DND-41 (cell line): ENCODE measurements around the gene MAP7.
"Not testable (repeated sequence)": the region's sequence is repeated elsewhere in the genome, so short reads cannot be mapped to it uniquely, and the experiment has no call there.

Experiments used
- ATAC-seq: fragments of 200-7000 bp; cut with Tn5 transposase; 3 replicates; pipeline ENCODE4 v1.9.1; 2021; ENCODE audit warnings: low read depth; ENCODE audit not compliant: insufficient read depth
- DNase-seq: peaks from one replicate; pipeline ENCODE4 v3.0.0-alpha.2; 2020
- H2AFZ ChIP-seq: 2 replicates; pipeline ENCODE4 v1.6.0; 2012; ENCODE audit warnings: low read depth, low read length
- H3K27ac ChIP-seq: 2 replicates; pipeline ENCODE4 v1.5.1; 2012; ENCODE audit warnings: low read length, inconsistent platforms
- H3K27me3 ChIP-seq: fragments of 200-600 bp; sonication (generic); 2 replicates; pipeline ENCODE4 v1.6.0; 2012; ENCODE audit warnings: low read length, mild to moderate bottlenecking, inconsistent platforms; ENCODE audit not compliant: insufficient read depth, poor library complexity
- H3K36me3 ChIP-seq: 2 replicates; pipeline ENCODE4 v1.5.1; 2012; ENCODE audit warnings: low read length, inconsistent platforms; ENCODE audit not compliant: insufficient read depth
- H3K4me1 ChIP-seq: 2 replicates; pipeline ENCODE4 v1.5.1; 2012; ENCODE audit warnings: mild to moderate bottlenecking, low read length; ENCODE audit not compliant: insufficient read depth
- H3K4me2 ChIP-seq: 2 replicates; pipeline ENCODE4 v1.6.0; 2012; ENCODE audit warnings: mild to moderate bottlenecking, moderate library complexity, low read length, inconsistent platforms; ENCODE audit not compliant: insufficient read depth
- H3K4me3 ChIP-seq, 2 experiments: fragments of 200-600 bp in 1 of 2; shearing (Covaris generic) in 1 of 2; 2 replicates each; pipeline ENCODE4 v1.5.1; 2012 to 2016; ENCODE audit warnings: inconsistent platforms in 2 of 2, low read length in 2 of 2, mild to moderate bottlenecking in 2 of 2, low read depth in 1 of 2, moderate library complexity in 1 of 2
- H3K79me2 ChIP-seq: 2 replicates; pipeline ENCODE4 v1.6.0; 2012; ENCODE audit warnings: low read length, inconsistent platforms; ENCODE audit not compliant: insufficient read depth
- H3K9ac ChIP-seq: 2 replicates; pipeline ENCODE4 v1.6.0; 2012; ENCODE audit warnings: low read depth, mild to moderate bottlenecking, inconsistent platforms, low read length, moderate library complexity
- H3K9me3 ChIP-seq: 2 replicates; pipeline ENCODE4 v1.5.1; 2012; ENCODE audit warnings: low read length, moderate library complexity, mild to moderate bottlenecking, inconsistent platforms; ENCODE audit not compliant: insufficient read depth, severe bottlenecking
- H4K20me1 ChIP-seq: 2 replicates; pipeline ENCODE4 v1.6.0; 2012; ENCODE audit warnings: low read length; ENCODE audit not compliant: insufficient read depth
- EZH2 ChIP-seq: IDR thresholded peaks from 3 replicates; pipeline ENCODE4 v1.6.1; 2012; ENCODE audit warnings: borderline replicate concordance, low read depth, mild to moderate bottlenecking, moderate library complexity, low read length, inconsistent platforms; ENCODE audit not compliant: severe bottlenecking
- TF ChIP-seq, protein P1 (sequence below): IDR thresholded peaks from 2 replicates; pipeline ENCODE4 v1.5.1; 2012; ENCODE audit warnings: borderline replicate concordance, low read length, moderate library complexity, mild to moderate bottlenecking; ENCODE audit not compliant: poor library complexity, severe bottlenecking; ENCODE audit errors: extremely low read depth

Gene MAP7

GRCh38 chr6:136486357-136486756, 63.9 kb downstream of the MAP7 start:
- H3K4me3 ChIP-seq, result no peak overlapping the region
- no peak overlapping the region for H2AFZ ChIP-seq
- H3K79me2 ChIP-seq, result no peaks in the 10 kb centered on the region
- H3K27me3 ChIP-seq, result peaks cover 10% of the 10 kb centered on the region
- H3K4me1 ChIP-seq, result no peaks in the 10 kb centered on the region
- DNase-seq (no peak), ATAC-seq (no peak)
- H3K27ac ChIP-seq, result no peak overlapping the region
- H3K9ac ChIP-seq, result no peak overlapping the region
- no peaks in the 10 kb centered on the region for H3K9me3 ChIP-seq
- H4K20me1 ChIP-seq, result no peaks in the 10 kb centered on the region
- no peak overlapping the region for H3K4me2 ChIP-seq
- H3K36me3 ChIP-seq, result no peaks in the 10 kb centered on the region
- TF ChIP-seq EZH2, result no peak
- TF ChIP-seq, protein P1, sequence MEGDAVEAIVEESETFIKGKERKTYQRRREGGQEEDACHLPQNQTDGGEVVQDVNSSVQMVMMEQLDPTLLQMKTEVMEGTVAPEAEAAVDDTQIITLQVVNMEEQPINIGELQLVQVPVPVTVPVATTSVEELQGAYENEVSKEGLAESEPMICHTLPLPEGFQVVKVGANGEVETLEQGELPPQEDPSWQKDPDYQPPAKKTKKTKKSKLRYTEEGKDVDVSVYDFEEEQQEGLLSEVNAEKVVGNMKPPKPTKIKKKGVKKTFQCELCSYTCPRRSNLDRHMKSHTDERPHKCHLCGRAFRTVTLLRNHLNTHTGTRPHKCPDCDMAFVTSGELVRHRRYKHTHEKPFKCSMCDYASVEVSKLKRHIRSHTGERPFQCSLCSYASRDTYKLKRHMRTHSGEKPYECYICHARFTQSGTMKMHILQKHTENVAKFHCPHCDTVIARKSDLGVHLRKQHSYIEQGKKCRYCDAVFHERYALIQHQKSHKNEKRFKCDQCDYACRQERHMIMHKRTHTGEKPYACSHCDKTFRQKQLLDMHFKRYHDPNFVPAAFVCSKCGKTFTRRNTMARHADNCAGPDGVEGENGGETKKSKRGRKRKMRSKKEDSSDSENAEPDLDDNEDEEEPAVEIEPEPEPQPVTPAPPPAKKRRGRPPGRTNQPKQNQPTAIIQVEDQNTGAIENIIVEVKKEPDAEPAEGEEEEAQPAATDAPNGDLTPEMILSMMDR, result no peak

DNA sequence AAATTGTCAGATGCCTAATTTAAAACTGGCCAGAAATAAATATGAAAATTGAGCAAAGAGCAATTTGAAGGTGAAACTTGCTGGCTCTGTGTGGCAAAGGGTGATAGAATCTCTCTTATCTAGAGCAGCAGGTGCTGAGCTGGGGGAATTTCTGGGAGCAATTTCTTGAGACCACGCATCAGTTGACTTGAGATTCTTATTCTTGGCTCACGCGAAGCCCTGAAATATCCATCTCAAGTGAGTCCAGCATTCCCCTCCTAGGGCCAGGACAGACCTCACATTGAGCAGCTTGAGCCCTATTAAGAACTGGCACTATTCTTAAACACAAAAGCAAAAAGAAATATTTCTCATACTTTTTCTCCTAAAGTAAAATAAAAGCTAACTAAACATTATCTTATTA, 66.3 kb downstream of the MAP7 start:
- ATAC-seq, result no peak
- no peaks in the 10 kb centered on the region for H3K79me2 ChIP-seq
- no peaks in the 10 kb centered on the region for H3K36me3 ChIP-seq
- no peak for DNase-seq
- H3K4me2 ChIP-seq, result no peak overlapping the region
- no peak overlapping the region for H3K27ac ChIP-seq
- H4K20me1 ChIP-seq, result no peaks in the 10 kb centered on the region
- no peaks in the 10 kb centered on the region for H3K4me1 ChIP-seq
- no peaks in the 10 kb centered on the region for H3K9me3 ChIP-seq
- no peak overlapping the region for H3K9ac ChIP-seq
- TF ChIP-seq EZH2, result no peak
- no peaks in the 10 kb centered on the region for H3K27me3 ChIP-seq
- H2AFZ ChIP-seq, result no peak overlapping the region
- no peak overlapping the region for H3K4me3 ChIP-seq

GRCh38 chr6:136483005-136483404, 67.2 kb downstream of the MAP7 start:
- H3K4me1 ChIP-seq, H3K79me2 ChIP-seq, ATAC-seq: not testable (repeated sequence)

DNA sequence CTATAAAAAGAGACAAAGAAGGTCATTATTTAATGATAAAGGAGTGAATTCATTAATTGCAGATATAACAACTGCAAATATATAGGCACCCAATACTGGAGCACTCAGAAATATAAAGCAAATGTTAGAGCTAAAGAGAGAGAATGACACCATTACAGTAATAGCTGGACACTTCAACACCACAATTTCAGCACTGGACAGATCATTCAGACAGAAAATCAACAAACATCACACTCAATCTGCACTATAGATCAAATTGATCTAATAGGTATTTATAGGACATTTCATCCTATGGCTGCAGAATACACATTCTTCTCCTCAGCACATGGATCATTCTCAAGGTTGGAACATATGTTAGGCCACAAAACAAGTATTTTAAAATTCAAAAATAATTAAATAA, 72.7 kb downstream of the MAP7 start:
- H3K4me1 ChIP-seq, result no peaks in the 10 kb centered on the region
- TF ChIP-seq, protein P1, result no peak
- no peak for TF ChIP-seq EZH2
- H2AFZ ChIP-seq, result no peak overlapping the region
- no peaks in the 10 kb centered on the region for H4K20me1 ChIP-seq
- no peak for DNase-seq
- H3K4me2 ChIP-seq, result no peak overlapping the region
- no peak for ATAC-seq
- H3K9ac ChIP-seq, result no peak overlapping the region
- H3K9me3 ChIP-seq, result no peaks in the 10 kb centered on the region
- H3K36me3 ChIP-seq, result no peaks in the 10 kb centered on the region
- no peak overlapping the region for H3K27ac ChIP-seq
- H3K27me3 ChIP-seq, result no peaks in the 10 kb centered on the region
- no peaks in the 10 kb centered on the region for H3K79me2 ChIP-seq
- no peak overlapping the region for H3K4me3 ChIP-seq

More at GRCh38 chr6:136483005-136483404, 67.2 kb downstream of the MAP7 start:
- H3K27ac ChIP-seq, H2AFZ ChIP-seq, H3K9me3 ChIP-seq, H4K20me1 ChIP-seq, H3K36me3 ChIP-seq, H3K4me2 ChIP-seq, H3K4me3 ChIP-seq, H3K9ac ChIP-seq, H3K27me3 ChIP-seq, DNase-seq: not testable (repeated sequence)
